HG03159 (cell line): ENCODE measurements around the gene TP73.
"Not testable (repeated sequence)": the region's sequence is repeated elsewhere in the genome, so short reads cannot be mapped to it uniquely, and the experiment has no call there.

ENCODE experiments used
- ATAC-seq: cut with Tn5 transposase; IDR thresholded peaks from one replicate; pipeline ENCODE4 v1.9.1; 2021; ENCODE audit warnings: mild to moderate bottlenecking, moderate library complexity; ENCODE audit not compliant: unreplicated experiment

The TP73 gene

GRCh38 chr1:3724416-3725030 lies 72.2 kb downstream of the TP73 start:
- ATAC-seq = not testable (repeated sequence)

- ATAC-seq = no peak
Observed at GRCh38 chr1:3725366-3725765, 73.0 kb downstream of the TP73 start.

GRCh38 chr1:3727042-3727824 lies 74.9 kb downstream of the TP73 start:
- ATAC-seq = no peak

GRCh38 chr1:3727825-3728776 lies 75.8 kb downstream of the TP73 start:
- ATAC-seq = no peak

- ATAC-seq = no peak
Observed at GRCh38 chr1:3729594-3730542, 77.6 kb downstream of the TP73 start.

GRCh38 chr1:3730543-3731247 lies 78.4 kb downstream of the TP73 start:
- ATAC-seq = no peak

GRCh38 chr1:3731583-3732433 lies 79.5 kb downstream of the TP73 start:
- no peak for ATAC-seq

- ATAC-seq = no peak
Observed at GRCh38 chr1:3732434-3733093, 80.2 kb downstream of the TP73 start.

GRCh38 chr1:3733094-3733882 lies 81.0 kb downstream of the TP73 start:
- no peak for ATAC-seq

- no peak for ATAC-seq
Observed at GRCh38 chr1:3733883-3734589, 81.7 kb downstream of the TP73 start.

- no peak for ATAC-seq
Observed at GRCh38 chr1:3734602-3735001, 82.3 kb downstream of the TP73 start.

GRCh38 chr1:3735027-3735681 lies 82.8 kb downstream of the TP73 start:
- no peak for ATAC-seq

- ATAC-seq = no peak
Observed at GRCh38 chr1:3735688-3736087, 83.4 kb downstream of the TP73 start.

GRCh38 chr1:3736131-3736561 lies 83.8 kb downstream of the TP73 start:
- ATAC-seq = no peak

- ATAC-seq = no peak
Observed at GRCh38 chr1:3736708-3737107, 84.4 kb downstream of the TP73 start.

- ATAC-seq = no peak
Observed at GRCh38 chr1:3738943-3739342, 86.6 kb downstream of the TP73 start.
